ENCODE results near the gene CD96.

The CD96 gene

GRCh38 chr3:111604119-111604518 lies 62.1 kb downstream of the CD96 start:
- no peak for TF ChIP-seq CTCF (IDR thresholded peaks at IDR 0.05; ENCODE audit: unreplicated experiment in 3 of 3)
- H3K4me3 Mint-ChIP-seq = no peak overlapping the region
- H3K4me1 Mint-ChIP-seq = no peaks in the 10 kb centered on the region
- no peaks in the 10 kb centered on the region for H3K36me3 Mint-ChIP-seq (ENCODE audit: low read depth)
- no peaks in the 10 kb centered on the region for H3K27me3 Mint-ChIP-seq (ENCODE audit: low read depth)
- no peak overlapping the region for H3K27ac Mint-ChIP-seq
- H3K9me3 Mint-ChIP-seq = no peaks in the 10 kb centered on the region

GRCh38 chr3:111605018-111605417 lies 63.0 kb downstream of the CD96 start:
- H3K36me3 Mint-ChIP-seq (ENCODE audit: low read depth) = no peaks in the 10 kb centered on the region
- no peak overlapping the region for H3K4me3 Mint-ChIP-seq
- H3K27me3 Mint-ChIP-seq (ENCODE audit: low read depth) = no peaks in the 10 kb centered on the region
- no peak overlapping the region for H3K27ac Mint-ChIP-seq
- no peaks in the 10 kb centered on the region for H3K9me3 Mint-ChIP-seq
- no peaks in the 10 kb centered on the region for H3K4me1 Mint-ChIP-seq
- no peak for TF ChIP-seq CTCF (IDR thresholded peaks at IDR 0.05; ENCODE audit: unreplicated experiment in 3 of 3)

GRCh38 chr3:111605493-111605892 lies 63.5 kb downstream of the CD96 start:
- Mint-ChIP-seq H3K4me1 (no peaks in the 10 kb centered on the region), H3K9me3 (no peaks in the 10 kb centered on the region), H3K36me3 (ENCODE audit: low read depth) (no peaks in the 10 kb centered on the region), H3K4me3 (no peak overlapping the region), H3K27ac (no peak overlapping the region), H3K27me3 (ENCODE audit: low read depth) (no peaks in the 10 kb centered on the region)
- TF ChIP-seq CTCF (IDR thresholded peaks at IDR 0.05; ENCODE audit: unreplicated experiment in 3 of 3) = no peak

- TF ChIP-seq CTCF (IDR thresholded peaks at IDR 0.05; ENCODE audit: unreplicated experiment in 3 of 3) = no peak
- Mint-ChIP-seq H3K27ac (no peak overlapping the region), H3K9me3 (no peaks in the 10 kb centered on the region), H3K4me1 (no peaks in the 10 kb centered on the region), H3K27me3 (ENCODE audit: low read depth) (no peaks in the 10 kb centered on the region), H3K36me3 (ENCODE audit: low read depth) (no peaks in the 10 kb centered on the region), H3K4me3 (no peak overlapping the region)
Measured at GRCh38 chr3:111607240-111607920, 65.4 kb downstream of the CD96 start.

- no peaks in the 10 kb centered on the region for H3K4me1 Mint-ChIP-seq
- no peaks in the 10 kb centered on the region for H3K36me3 Mint-ChIP-seq (ENCODE audit: low read depth)
- H3K9me3 Mint-ChIP-seq = no peaks in the 10 kb centered on the region
- no peaks in the 10 kb centered on the region for H3K27me3 Mint-ChIP-seq (ENCODE audit: low read depth)
- no peak overlapping the region for H3K4me3 Mint-ChIP-seq
- H3K27ac Mint-ChIP-seq = no peak overlapping the region
- no peak for TF ChIP-seq CTCF (IDR thresholded peaks at IDR 0.05; ENCODE audit: unreplicated experiment in 3 of 3)
Measured at GRCh38 chr3:111608383-111608782, 66.4 kb downstream of the CD96 start.

GRCh38 chr3:111609700-111610099 lies 67.7 kb downstream of the CD96 start:
- Mint-ChIP-seq H3K36me3 (ENCODE audit: low read depth) (no peaks in the 10 kb centered on the region), H3K9me3 (no peaks in the 10 kb centered on the region), H3K27ac (no peak overlapping the region), H3K27me3 (ENCODE audit: low read depth) (no peaks in the 10 kb centered on the region), H3K4me3 (no peak overlapping the region), H3K4me1 (no peaks in the 10 kb centered on the region)
- no peak for TF ChIP-seq CTCF (IDR thresholded peaks at IDR 0.05; ENCODE audit: unreplicated experiment in 3 of 3)

Data from nephron (organoid).